Placental epithelial cell (primary cell): Measurements from ENCODE around the gene CAMK2N2. TPM values are rescaled to one million over a fixed set of nuclear protein-coding genes. Genes with fewer than 3 reads are reported as not detected.

Experiments
- small RNA-seq: library from RNA; depleted of rRNA; stranded (forward); fragments of <200 nt; gene quantifications from one replicate; pipeline ENCODE3, GENCODE V24; 2012
- total RNA-seq: library from RNA; depleted of rRNA; stranded (reverse); fragments of >200 nt; gene quantifications from 2 replicates; pipeline ENCODE4 v1.2.3, GENCODE V29; 2012

Gene CAMK2N2
- total RNA-seq: 0.39 TPM in 1 of 2 replicates, not detected in the other

GRCh38 chr3:184261270-184261853, at the start of gene CAMK2N2:
TSS of gene CAMK2N2 (minus strand) at chr3:184261553. CDS start at chr3:184261285, 268 bp downstream.

DNA sequence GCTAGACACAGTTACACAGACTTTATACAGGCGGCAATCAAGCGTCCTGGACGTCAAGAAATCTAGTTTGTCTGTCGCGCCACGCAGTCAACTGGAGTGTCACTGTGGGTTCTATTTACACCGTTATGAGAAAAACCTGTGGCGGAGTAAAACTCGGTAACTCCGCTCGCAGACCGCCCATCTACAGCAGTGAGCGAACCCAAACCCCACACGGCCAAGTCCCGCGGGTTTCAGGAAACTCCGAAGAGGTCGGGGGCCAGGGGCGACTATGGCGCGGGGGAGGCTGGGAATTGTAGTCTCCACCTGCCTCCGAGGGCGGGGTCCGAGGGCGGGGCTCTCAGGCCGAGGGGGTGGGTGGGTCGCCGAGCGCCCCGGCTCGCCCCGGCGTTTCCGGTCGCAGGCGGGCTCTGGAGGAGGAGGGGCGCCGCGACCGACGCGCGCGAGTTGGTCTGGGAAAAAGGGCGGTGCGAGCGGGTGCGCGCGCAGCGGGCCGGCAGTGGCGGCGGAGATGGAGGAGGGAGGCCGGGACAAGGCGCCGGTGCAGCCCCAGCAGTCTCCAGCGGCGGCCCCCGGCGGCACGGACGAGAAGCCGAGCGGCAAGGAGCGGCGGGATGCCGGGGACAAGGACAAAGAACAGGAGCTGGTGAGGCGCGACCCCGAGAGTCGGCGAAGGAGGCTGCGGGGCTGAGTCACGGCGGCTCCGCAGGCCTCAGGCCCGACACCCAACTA, 37.6 kb upstream of the CAMK2N2 start, which contains the start of gene PSMD2:
Gene PSMD2 (plus strand): TSS at position 483 of the 729 bp plus-strand sequence. CDS start 26 bp downstream, at position 509.

DNA sequence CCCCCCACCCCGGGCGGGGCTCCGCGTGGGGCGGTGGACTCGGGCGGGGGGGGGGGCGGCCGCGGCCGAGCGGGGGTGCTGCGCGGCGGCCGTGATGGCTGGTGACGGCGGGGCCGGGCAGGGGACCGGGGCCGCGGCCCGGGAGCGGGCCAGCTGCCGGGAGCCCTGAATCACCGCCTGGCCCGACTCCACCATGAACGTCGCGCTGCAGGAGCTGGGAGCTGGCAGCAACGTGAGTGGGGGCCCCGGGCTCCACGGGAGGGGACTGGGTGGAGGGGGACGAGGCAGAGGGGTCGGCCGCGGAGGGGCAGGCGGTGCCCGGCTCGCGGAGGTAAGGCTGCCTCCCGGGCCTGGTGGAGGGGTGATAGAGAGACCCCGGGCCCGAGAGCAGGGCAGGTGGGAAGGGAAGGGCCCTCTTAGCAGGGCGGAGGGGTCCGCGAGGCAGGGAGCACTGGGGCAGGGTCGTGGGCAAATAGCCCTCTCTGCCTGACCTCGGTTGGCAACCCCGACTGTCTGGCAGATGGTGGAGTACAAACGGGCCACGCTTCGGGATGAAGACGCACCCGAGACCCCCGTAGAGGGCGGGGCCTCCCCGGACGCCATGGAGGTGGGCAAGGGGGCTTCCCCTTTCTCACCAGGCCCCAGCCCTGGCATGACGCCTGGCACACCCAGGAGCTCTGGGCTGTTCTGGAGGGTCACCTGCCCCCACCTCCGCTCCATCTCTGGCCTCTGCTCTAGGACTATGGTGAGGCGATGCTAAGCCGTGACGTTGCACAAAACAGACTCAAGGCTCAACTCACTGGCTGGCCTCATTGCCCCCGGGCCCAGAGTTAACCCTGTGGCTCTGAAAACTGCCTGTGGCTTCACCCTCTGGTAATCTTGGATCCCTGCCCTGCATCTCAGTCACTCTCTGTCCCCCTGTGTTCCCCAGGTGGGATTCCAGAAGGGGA, 14.9 kb upstream of the CAMK2N2 start, which contains the start of gene ECE2:
Gene ECE2 (plus strand): TSS at position 62 of the 950 bp plus-strand sequence. CDS start 132 bp downstream, at position 194.

DNA sequence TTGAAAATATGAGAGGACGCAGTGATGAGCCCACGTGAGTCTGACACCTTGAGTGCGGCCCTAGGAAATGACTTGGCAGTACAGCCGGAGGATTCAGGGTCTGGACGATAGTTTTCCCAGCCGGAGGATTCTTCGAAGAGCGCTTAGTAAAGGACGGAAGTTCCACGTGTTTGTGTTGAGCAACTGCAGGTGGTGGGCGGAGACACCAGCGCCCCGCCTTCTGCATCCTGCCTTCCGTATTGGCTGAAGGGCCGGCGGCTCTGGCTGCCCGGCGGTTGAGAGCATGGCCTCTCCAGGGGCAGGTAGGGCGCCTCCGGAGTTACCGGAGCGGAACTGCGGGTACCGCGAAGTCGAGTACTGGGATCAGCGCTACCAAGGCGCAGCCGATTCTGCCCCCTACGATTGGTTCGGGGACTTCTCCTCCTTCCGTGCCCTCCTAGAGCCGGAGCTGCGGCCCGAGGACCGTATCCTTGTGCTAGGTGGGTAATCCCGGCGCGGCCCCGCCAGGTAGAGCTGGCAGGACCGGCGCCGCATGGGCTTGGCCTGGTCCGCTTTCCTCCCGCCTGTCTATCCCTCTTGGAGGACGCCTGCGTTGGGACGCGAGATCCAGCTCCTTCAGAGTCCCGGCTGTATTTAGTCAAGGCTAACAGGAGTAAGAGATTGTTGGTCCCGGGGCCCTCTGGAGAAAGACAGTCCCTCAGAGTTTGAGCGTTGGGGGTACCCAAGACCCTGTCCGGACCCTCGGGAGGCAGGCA, 11.8 kb downstream of the CAMK2N2 start, which contains the start of gene EEF1AKMT4:
Gene EEF1AKMT4 (plus strand): TSS at position 261 of the 755 bp plus-strand sequence. CDS start 23 bp downstream, at position 284.

GRCh38 chr3:184248454-184249411, 12.6 kb downstream of the CAMK2N2 start, which contains the start of gene ALG3:
TSS of gene ALG3 (minus strand) at chr3:184248962. CDS start at chr3:184248940, 22 bp downstream.

DNA sequence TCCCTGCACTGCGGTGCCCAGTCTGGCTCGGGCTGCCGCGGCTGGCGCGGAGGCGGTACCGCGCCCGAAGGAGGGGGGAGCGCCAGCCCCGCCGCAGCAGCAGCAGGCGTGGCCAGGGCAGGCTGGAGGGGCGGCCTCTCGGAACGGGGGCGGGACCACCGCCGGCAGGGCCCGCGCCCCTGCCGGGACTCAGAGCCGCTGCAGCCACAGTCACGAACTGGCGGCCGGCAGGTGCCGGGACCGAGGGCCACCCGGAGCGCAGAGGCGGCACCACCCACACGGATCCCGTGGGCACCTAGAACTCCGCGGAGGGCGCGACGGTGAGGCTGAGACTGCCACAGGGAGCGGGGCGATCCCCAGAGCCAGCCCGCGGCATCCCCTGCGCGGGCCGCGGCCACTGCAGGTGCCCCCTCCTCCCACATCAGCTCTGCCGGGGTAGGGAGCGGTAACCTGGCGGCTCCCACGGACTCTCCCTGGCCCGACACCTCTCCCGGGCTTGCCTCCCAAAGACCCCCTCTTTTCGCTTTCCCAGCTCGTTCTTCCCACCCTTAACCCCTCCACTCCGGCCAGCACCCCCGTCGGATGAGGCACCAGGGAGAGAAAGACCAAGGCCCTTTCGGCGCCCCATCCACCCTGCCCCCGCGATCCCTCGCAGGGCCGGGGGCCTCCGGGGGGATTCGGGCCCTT, 31.8 kb downstream of the CAMK2N2 start, which contains the start of gene VWA5B2:
Gene VWA5B2 (plus strand): TSS at position 192 of the 687 bp plus-strand sequence. CDS start 944 bp downstream, outside the sequence.

Small RNA genes within 50 kb of the gene (small RNA-seq; reads per million reads assigned to genes)
- not detected for gene MIR1224

Other genes starting within 250 kb of the CAMK2N2 start
- gene ABCC5, start 243.7 kb downstream of the CAMK2N2 start, total RNA-seq: 8.6 and 10.7 TPM in 2 replicates
- gene HTR3D, start 229.8 kb downstream of the CAMK2N2 start, total RNA-seq: not detected in 2 replicates
- not detected in 2 replicates for gene HTR3C, start 208.5 kb downstream of the CAMK2N2 start, total RNA-seq
- not detected in 2 replicates for gene HTR3E, start 164.5 kb downstream of the CAMK2N2 start, total RNA-seq
- 29.1 and 37.8 TPM in 2 replicates for gene EIF2B5, start 126.2 kb downstream of the CAMK2N2 start, total RNA-seq
- 54.2 and 67.8 TPM in 2 replicates for gene DVL3, start 106.2 kb downstream of the CAMK2N2 start, total RNA-seq
- 258 and 487 TPM in 2 replicates for gene AP2M1, start 86.7 kb downstream of the CAMK2N2 start, total RNA-seq
- gene ABCF3, start 75.4 kb downstream of the CAMK2N2 start, total RNA-seq: 58.9 and 69.1 TPM in 2 replicates
- 0.11 TPM in 1 of 2 replicates, not detected in the other for gene VWA5B2, start 32.0 kb downstream of the CAMK2N2 start, total RNA-seq
- gene ALG3, start 12.6 kb downstream of the CAMK2N2 start, total RNA-seq: 29.1 and 46.0 TPM in 2 replicates
- 10.4 and 10.6 TPM in 2 replicates for gene EEF1AKMT4, start 11.9 kb downstream of the CAMK2N2 start, total RNA-seq
- not detected in 2 replicates for gene ECE2, start 14.5 kb upstream of the CAMK2N2 start, total RNA-seq
- 208 and 513 TPM in 2 replicates for gene PSMD2, start 37.7 kb upstream of the CAMK2N2 start, total RNA-seq
- gene EIF4G1, start 53.1 kb upstream of the CAMK2N2 start, total RNA-seq: 280 and 405 TPM in 2 replicates
- gene FAM131A, start 76.0 kb upstream of the CAMK2N2 start, total RNA-seq: 11.4 and 20.4 TPM in 2 replicates
- 5.6 and 10.2 TPM in 2 replicates for gene CLCN2, start 100.1 kb upstream of the CAMK2N2 start, total RNA-seq
- 39.3 and 56.6 TPM in 2 replicates for gene POLR2H, start 100.2 kb upstream of the CAMK2N2 start, total RNA-seq
- not detected in 2 replicates for gene THPO, start 116.7 kb upstream of the CAMK2N2 start, total RNA-seq
- under 0.01 TPM in 1 of 2 replicates, not detected in the other for gene CHRD, start 118.5 kb upstream of the CAMK2N2 start, total RNA-seq